SU-DHL-6 (cell line): ENCODE data around the gene CPAMD8.

Source experiments
- EZH2phosphoT487 ChIP-seq: fragments of 200-600 bp; sonication (generic), shearing (Covaris generic); conservative IDR thresholded peaks from 2 replicates; pipeline ENCODE4 v1.6.1; 2018; ENCODE audit warnings: mild to moderate bottlenecking, antibody characterized with exemption, low read length, moderate library complexity, mixed read lengths
- TF ChIP-seq, protein P1 (sequence below): fragments of 200-600 bp; sonication (generic); IDR thresholded peaks from one replicate; pipeline ENCODE4 v1.5.1; 2017; ENCODE audit warnings: antibody characterized with exemption, mild to moderate bottlenecking, low read length, moderate library complexity; ENCODE audit not compliant: insufficient read depth, poor library complexity, severe bottlenecking

GRCh38 chr19:16887353-16888265 lies 139.0 kb downstream of the CPAMD8 start:
- TF ChIP-seq, protein P1, sequence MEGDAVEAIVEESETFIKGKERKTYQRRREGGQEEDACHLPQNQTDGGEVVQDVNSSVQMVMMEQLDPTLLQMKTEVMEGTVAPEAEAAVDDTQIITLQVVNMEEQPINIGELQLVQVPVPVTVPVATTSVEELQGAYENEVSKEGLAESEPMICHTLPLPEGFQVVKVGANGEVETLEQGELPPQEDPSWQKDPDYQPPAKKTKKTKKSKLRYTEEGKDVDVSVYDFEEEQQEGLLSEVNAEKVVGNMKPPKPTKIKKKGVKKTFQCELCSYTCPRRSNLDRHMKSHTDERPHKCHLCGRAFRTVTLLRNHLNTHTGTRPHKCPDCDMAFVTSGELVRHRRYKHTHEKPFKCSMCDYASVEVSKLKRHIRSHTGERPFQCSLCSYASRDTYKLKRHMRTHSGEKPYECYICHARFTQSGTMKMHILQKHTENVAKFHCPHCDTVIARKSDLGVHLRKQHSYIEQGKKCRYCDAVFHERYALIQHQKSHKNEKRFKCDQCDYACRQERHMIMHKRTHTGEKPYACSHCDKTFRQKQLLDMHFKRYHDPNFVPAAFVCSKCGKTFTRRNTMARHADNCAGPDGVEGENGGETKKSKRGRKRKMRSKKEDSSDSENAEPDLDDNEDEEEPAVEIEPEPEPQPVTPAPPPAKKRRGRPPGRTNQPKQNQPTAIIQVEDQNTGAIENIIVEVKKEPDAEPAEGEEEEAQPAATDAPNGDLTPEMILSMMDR, result no peak
- TF ChIP-seq EZH2phosphoT487, result no peak
